H1 (cell line): ENCODE results near the gene RHEB. TPM values are rescaled to one million over a fixed set of nuclear protein-coding genes. Genes with fewer than 3 reads are reported as not detected.

Source experiments
- CTCF ChIA-PET: fragments of 300-600 bp; sonication (Branson Sonifier 250); formaldehyde crosslinking; loops from one replicate; lab custom pipeline; 2021; ENCODE audit not compliant: partially characterized antibody; lab: Charles Lee
- POLR2A ChIA-PET: fragments of 300-600 bp; sonication (Branson Sonifier 250); formaldehyde crosslinking; loops from one replicate; lab custom pipeline; 2021; ENCODE audit warnings: inconsistent platforms; ENCODE audit not compliant: partially characterized antibody; lab: Charles Lee
- DNase-seq, 2 experiments: peaks; one replicate each; pipeline versions ENCODE4 v3.0.0 to v3.0.0-alpha.2; 2010 to 2022; ENCODE audit warnings: low spot score in 2 of 2, low read depth in 1 of 2, mixed read lengths in 1 of 2
- FAIRE-seq: peaks from 2 replicates; lab custom pipeline; 2011; peaks lifted over from hg19 to GRCh38; lab: Jason Lieb, UNC
- H2AFZ ChIP-seq: 2 replicates; pipeline ENCODE4 v1.8.1; 2012; ENCODE audit warnings: low read length, inconsistent platforms
- H2AK5ac ChIP-seq: 2 replicates; pipeline ENCODE4 v1.6.1; 2013; ENCODE audit warnings: low read depth, low read length
- H2BK120ac ChIP-seq: replicated peaks from 2 replicates; pipeline ENCODE3; 2013; ENCODE audit warnings: low read depth, low read length, inconsistent platforms
- H2BK12ac ChIP-seq: 2 replicates; pipeline ENCODE4 v1.6.1; 2013; ENCODE audit warnings: low read depth, low read length
- H2BK15ac ChIP-seq: 2 replicates; pipeline ENCODE4 v1.6.1; 2013; ENCODE audit warnings: low read length
- H2BK20ac ChIP-seq: 2 replicates; pipeline ENCODE4 v1.6.1; 2013; ENCODE audit warnings: low read length
- H2BK5ac ChIP-seq: 2 replicates; pipeline ENCODE4 v1.6.1; 2013; ENCODE audit warnings: low read depth, low read length
- H3K14ac ChIP-seq: 2 replicates; pipeline ENCODE4 v1.6.1; 2013; ENCODE audit warnings: inconsistent platforms; ENCODE audit not compliant: insufficient read length
- H3K18ac ChIP-seq: 2 replicates; pipeline ENCODE4 v1.6.1; 2013; ENCODE audit warnings: low read length; ENCODE audit errors: extremely low read depth
- H3K23ac ChIP-seq: 2 replicates; pipeline ENCODE4 v1.6.1; 2013; ENCODE audit warnings: inconsistent platforms; ENCODE audit not compliant: insufficient read length
- H3K23me2 ChIP-seq: 2 replicates; pipeline ENCODE4 v1.6.1; 2013; ENCODE audit warnings: low read depth, low read length
- H3K27ac ChIP-seq: 2 replicates; pipeline ENCODE4 v1.6.1; 2011; ENCODE audit warnings: low read depth, low read length, inconsistent platforms
- H3K27me3 ChIP-seq, 4 experiments: replicated peaks in 1 of 4; 1 replicate in 1 of 4; 2 replicates in 3 of 4; pipeline versions ENCODE4 v1.6.1 to v1.8.1; 2011 to 2013; ENCODE audit warnings: low read length in 3 of 4, mild to moderate bottlenecking in 3 of 4, inconsistent platforms in 2 of 4, mixed read lengths in 2 of 4, moderate library complexity in 1 of 4; ENCODE audit not compliant: control insufficient read depth in 3 of 4, insufficient read depth in 3 of 4; ENCODE audit errors: extremely low read depth in 1 of 4
- H3K36me3 ChIP-seq, 4 experiments: 2 replicates each; pipeline versions ENCODE4 v1.6.1 to v1.8.1; 2011 to 2013; ENCODE audit warnings: mild to moderate bottlenecking in 4 of 4, low read length in 3 of 4, moderate library complexity in 2 of 4, control low read depth in 1 of 4, inconsistent platforms in 1 of 4; ENCODE audit not compliant: insufficient read depth in 4 of 4, control insufficient read depth in 2 of 4
- H3K4ac ChIP-seq: replicated peaks from 2 replicates; pipeline ENCODE3; 2013; ENCODE audit warnings: low read length, low read depth, mixed read lengths, inconsistent platforms; ENCODE audit not compliant: insufficient read length
- H3K4me1 ChIP-seq, 4 experiments: replicated peaks in 1 of 4; 1 replicate in 1 of 4; 2 replicates in 3 of 4; pipeline versions ENCODE4 v1.6.1 to v1.8.1; 2011 to 2013; ENCODE audit warnings: low read length in 3 of 4, inconsistent platforms in 2 of 4, mixed read lengths in 1 of 4; ENCODE audit not compliant: insufficient read depth in 4 of 4, control insufficient read depth in 3 of 4
- H3K4me2 ChIP-seq, 2 experiments: 2 replicates each; pipeline versions ENCODE4 v1.6.1 to v1.8.1; 2011 to 2013; ENCODE audit warnings: low read depth in 2 of 2, low read length in 2 of 2, control low read depth in 1 of 2, inconsistent platforms in 1 of 2, mild to moderate bottlenecking in 1 of 2; ENCODE audit not compliant: insufficient read depth in 1 of 2
- H3K4me3 ChIP-seq, 4 experiments: fragments of 200-600, 300-600 bp in 1 of 4; sonication (generic), shearing (Covaris generic), sonication (Bioruptor Twin) in 1 of 4; 2 replicates each; pipeline versions ENCODE4 v1.5.1 to v1.8.1; 2011 to 2016; ENCODE audit warnings: low read length in 4 of 4, low read depth in 3 of 4, control low read depth in 2 of 4, inconsistent platforms in 2 of 4, mild to moderate bottlenecking in 2 of 4, mixed read lengths in 1 of 4, moderate library complexity in 1 of 4; ENCODE audit not compliant: insufficient read depth in 2 of 4; ENCODE audit errors: extremely low read depth in 1 of 4
- H3K56ac ChIP-seq: replicated peaks from 2 replicates; pipeline ENCODE3; 2013; ENCODE audit warnings: low read depth, mild to moderate bottlenecking, mixed read lengths, low read length, inconsistent platforms; ENCODE audit not compliant: insufficient read length
- H3K79me1 ChIP-seq: 2 replicates; pipeline ENCODE4 v1.6.1; 2013; ENCODE audit warnings: low read depth, low read length, control low read depth
- H3K79me2 ChIP-seq, 2 experiments: 2 replicates each; pipeline versions ENCODE4 v1.6.1 to v1.8.1; 2012 to 2013; ENCODE audit warnings: low read length in 2 of 2, mild to moderate bottlenecking in 2 of 2, inconsistent platforms in 1 of 2; ENCODE audit not compliant: insufficient read depth in 2 of 2, control insufficient read depth in 1 of 2
- H3K9ac ChIP-seq, 4 experiments: replicated peaks in 1 of 4; 1 replicate in 1 of 4; 2 replicates in 3 of 4; pipeline versions ENCODE4 v1.6.1 to v1.8.1; 2011 to 2013; ENCODE audit warnings: low read depth in 3 of 4, low read length in 3 of 4, control low read depth in 2 of 4, mild to moderate bottlenecking in 2 of 4, moderate library complexity in 2 of 4, inconsistent platforms in 1 of 4; ENCODE audit errors: extremely low read depth in 1 of 4
- H3K9me3 ChIP-seq, 2 experiments: 2 replicates each; pipeline versions ENCODE4 v1.6.1 to v1.8.1; 2012 to 2013; ENCODE audit warnings: mild to moderate bottlenecking in 2 of 2, moderate library complexity in 2 of 2, control low read depth in 1 of 2, inconsistent platforms in 1 of 2, low read depth in 1 of 2, low read length in 1 of 2, mixed read lengths in 1 of 2; ENCODE audit not compliant: insufficient read depth in 2 of 2
- H4K20me1 ChIP-seq, 2 experiments: replicated peaks in 1 of 2; 2 replicates each; pipeline versions ENCODE3 to v1.8.1; 2011 to 2013; ENCODE audit warnings: inconsistent platforms in 2 of 2, low read length in 2 of 2, mild to moderate bottlenecking in 1 of 2; ENCODE audit not compliant: insufficient read depth in 2 of 2, control insufficient read depth in 1 of 2
- H4K5ac ChIP-seq: 2 replicates; pipeline ENCODE4 v1.6.1; 2013; ENCODE audit warnings: low read length, low read depth, mixed read lengths, inconsistent platforms; ENCODE audit not compliant: insufficient read length
- H4K8ac ChIP-seq: 2 replicates; pipeline ENCODE4 v1.8.0; 2013; ENCODE audit warnings: mild to moderate bottlenecking, moderate library complexity, low read length, inconsistent platforms; ENCODE audit not compliant: insufficient read depth; ENCODE audit errors: extremely low read depth
- H4K91ac ChIP-seq: replicated peaks from 2 replicates; pipeline ENCODE3; 2013; ENCODE audit warnings: low read length, mixed read lengths, inconsistent platforms; ENCODE audit not compliant: insufficient read length
- BRCA1 ChIP-seq: IDR thresholded peaks from 2 replicates; pipeline ENCODE4 v1.6.1; 2012; ENCODE audit warnings: low read depth, low read length, improper control_type of control experiment
- TEAD4 ChIP-seq: IDR thresholded peaks from 2 replicates; pipeline ENCODE4 v1.6.1; 2012; ENCODE audit warnings: low read depth, low read length, inconsistent platforms, mixed read lengths
- WGBS, 2 experiments: shearing (Covaris generic) in 1 of 2; methylation state at CpG; one replicate each; pipeline versions ENCODE4 v1.1.6 to v1.1.7; 2013 to 2015; ENCODE audit warnings: low lambda C conversion rate in 2 of 2, mixed read lengths in 2 of 2, inconsistent platforms in 1 of 2, low coverage in 1 of 2, missing lambda C conversion rate in 1 of 2; ENCODE audit not compliant: insufficient replicate concordance in 2 of 2, insufficient coverage in 1 of 2, insufficient read length in 1 of 2; ENCODE audit errors: extremely low coverage in 1 of 2, missing lambda C conversion rate in 1 of 2; 5-methylcytosine and 5-hydroxymethylcytosine counted together
- polyA plus RNA-seq, 7 experiments: library from polyadenylated mRNA; depleted of rRNA in 3 of 7; stranded (reverse) in 5 of 7; unstranded in 2 of 7; fragments of >200 nt in 5 of 7; fragments of 200-250 nt in 2 of 7; gene quantifications; 1 replicate in 5 of 7; 2 replicates in 1 of 7; 4 replicates in 1 of 7; pipeline versions ENCODE4 v1.2.1 to v1.2.3, GENCODE V29; 2011 to 2013; ENCODE audit warnings: missing spikeins in 2 of 7, mixed read lengths in 2 of 7
- total RNA-seq: library from RNA; stranded (reverse); fragmentation: NEBNext Ultra II Directional; extraction: Animal tissue kit (Norgen Biotek cat#: 25700); gene quantifications from 2 replicates; pipeline ENCODE4 v1.2.1, GENCODE V29; 2021
- TF ChIP-seq, protein P1 (sequence below): IDR thresholded peaks from 2 replicates; pipeline ENCODE4 v1.6.1; 2012; ENCODE audit warnings: inconsistent platforms

RHEB gene
- total and polyA plus RNA-seq, 2 of the 8 experiments (the other 6 are each of a cell fraction or from before 2014, with no cell fraction given): 60.8 to 132 TPM

DNA sequence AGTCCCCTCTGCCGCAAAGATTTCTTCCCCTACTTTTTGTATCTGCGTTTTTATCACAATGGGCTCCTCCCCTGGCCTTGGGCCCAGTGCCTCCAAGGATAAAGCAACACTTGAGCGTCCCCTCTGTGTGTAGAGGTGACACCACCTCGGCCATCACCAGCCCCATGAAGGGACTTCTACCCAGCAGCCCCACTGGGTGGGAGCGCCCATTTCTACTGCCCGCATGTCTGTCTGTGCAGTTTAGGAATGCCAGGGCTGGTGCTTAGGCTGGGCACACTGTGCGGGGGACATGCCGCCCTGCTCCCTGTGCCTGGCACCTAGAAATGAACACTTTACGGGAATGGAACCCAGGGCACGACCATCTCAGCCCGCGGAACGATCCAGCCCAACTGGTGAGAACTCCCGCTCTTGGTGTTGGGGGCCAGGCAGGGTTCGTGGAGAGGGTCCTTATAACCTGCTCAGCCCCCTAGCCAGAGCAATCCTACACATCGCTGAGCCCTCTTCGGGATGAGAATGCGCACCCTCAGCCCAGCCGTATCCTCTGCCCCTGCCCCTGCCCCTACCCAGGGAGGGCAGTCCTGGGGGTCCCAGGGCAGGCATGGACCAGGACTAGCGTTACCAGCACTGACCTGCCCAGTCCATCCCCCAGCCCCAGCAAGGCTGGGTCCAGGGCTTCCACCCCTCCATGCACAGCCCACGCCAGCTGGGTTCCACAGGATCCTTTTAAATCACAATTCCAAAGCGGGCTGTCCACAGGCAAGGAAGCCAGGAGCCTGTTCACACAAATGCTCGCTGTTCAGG is 92.6 kb downstream of the RHEB start:
- FAIRE-seq: no peak
- Histone ChIP-seq H3K18ac (no peak overlapping the region), H4K20me1 (no peaks in the 10 kb centered on the region), H3K4me1 (peaks cover 5 to 20% (median 11%) of the 10 kb centered on the region in 4 experiments), H3K27me3 (no peaks in the 10 kb centered on the region), H2BK120ac (no peak overlapping the region), H3K27ac (no peak overlapping the region), H3K9ac (no peak overlapping the region), H3K79me2 (no peaks in the 10 kb centered on the region), H4K5ac (no peak overlapping the region), H3K4me2 (no peak overlapping the region), H4K91ac (no peak overlapping the region), H2AFZ (no peak overlapping the region), H3K36me3 (no peaks in the 10 kb centered on the region), H4K8ac (no peak overlapping the region; the same call in 1 of the 2 replicates), H3K4me3 (no peak overlapping the region), H2BK12ac (no peak overlapping the region), H2BK20ac (no peak overlapping the region), H3K56ac (no peak overlapping the region), H3K23me2 (no peaks in the 10 kb centered on the region), H3K14ac (no peak overlapping the region), H3K4ac (no peak overlapping the region), H2AK5ac (no peak overlapping the region), H3K9me3 (no peaks in the 10 kb centered on the region), H2BK5ac (0 out of 2 replicates have a peak overlapping the region, but pooled peaks have one; percentile 39), H3K79me1 (no peaks in the 10 kb centered on the region), H3K23ac (no peak overlapping the region), H2BK15ac (no peak overlapping the region)
- 92% methylated on average over 23 of the region's 23 CpGs; no CpG with 5 or more reads in 1 of the 2 experiments for WGBS, 2 experiments
- DNase-seq: peak in 1 of 2 experiments; percentile 43
- CTCF ChIA-PET: interaction anchor here (1.0 to 2.2 kb wide), 3 partner anchors 15 to 55 kb away, joined by 3 to 5 read pairs (median 4); no protein-coding TSS in a partner anchor
- TF ChIP-seq TEAD4 (no peak), BRCA1 (no peak)
- TF ChIP-seq, protein P1, sequence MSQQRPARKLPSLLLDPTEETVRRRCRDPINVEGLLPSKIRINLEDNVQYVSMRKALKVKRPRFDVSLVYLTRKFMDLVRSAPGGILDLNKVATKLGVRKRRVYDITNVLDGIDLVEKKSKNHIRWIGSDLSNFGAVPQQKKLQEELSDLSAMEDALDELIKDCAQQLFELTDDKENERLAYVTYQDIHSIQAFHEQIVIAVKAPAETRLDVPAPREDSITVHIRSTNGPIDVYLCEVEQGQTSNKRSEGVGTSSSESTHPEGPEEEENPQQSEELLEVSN: no peak
- POLR2A ChIA-PET: interaction anchor here (0.8 to 1.9 kb wide), 5 partner anchors 8 to 205 kb away, joined by 3 to 5 read pairs (median 3); no protein-coding TSS in a partner anchor
